Gastrocnemius medialis (tissue), 4 donors: ENCODE measurements around the gene NRL. TPM values are rescaled to one million over a fixed set of nuclear protein-coding genes. Genes with fewer than 3 reads are reported as not detected.

ENCODE experiments used
- ATAC-seq, 2 donors: fragments of 150-250 bp; one replicate each; pipeline ENCODE4 v1.9.1; 2016
- DNase-seq, 2 donors: peaks; one replicate each; pipeline ENCODE4 v3.0.0-alpha.2; 2019
- H3K27ac ChIP-seq, 4 donors: fragments of 200-600 bp; sonication (generic); 1 replicate in 1 of 4; 2 replicates in 3 of 4; pipeline ENCODE4 v1.5.1; 2016 to 2018; ENCODE audit warnings: mild to moderate bottlenecking in 2 of 4, moderate library complexity in 1 of 4
- H3K27me3 ChIP-seq, 3 donors: fragments of 200-600 bp; sonication (generic) in 2 of 3; 1 replicate in 1 of 3; 2 replicates in 2 of 3; pipeline versions ENCODE4 v1.5.1 to v1.6.0; 2016 to 2019; ENCODE audit warnings: mild to moderate bottlenecking in 1 of 3, moderate library complexity in 1 of 3
- H3K36me3 ChIP-seq, 2 donors: fragments of 200-600 bp; sonication (generic) in 1 of 2; one replicate each; pipeline ENCODE4 v1.5.1; 2017 to 2018
- H3K4me1 ChIP-seq, 2 donors: fragments of 200-600 bp; sonication (generic) in 1 of 2; one replicate each; pipeline ENCODE4 v1.5.1; 2016 to 2017; ENCODE audit warnings: mild to moderate bottlenecking in 2 of 2
- H3K4me3 ChIP-seq, 4 donors: fragments of 200-600 bp; sonication (generic) in 3 of 4; 1 replicate in 1 of 4; 2 replicates in 3 of 4; pipeline ENCODE4 v1.5.1; 2016 to 2019; ENCODE audit warnings: mild to moderate bottlenecking in 2 of 4
- H3K9me3 ChIP-seq, 3 donors: fragments of 200-600 bp; sonication (generic) in 2 of 3; 1 replicate in 1 of 3; 2 replicates in 2 of 3; pipeline ENCODE4 v1.5.1; 2016 to 2019
- CTCF ChIP-seq, 5 experiments: fragments of 450-650 bp in 3 of 5; fragments of 200-600 bp in 2 of 5; sonication (generic) in 2 of 5; IDR thresholded peaks in 4 of 5; conservative IDR thresholded peaks in 1 of 5; 1 replicate in 4 of 5; 2 replicates in 1 of 5; pipeline ENCODE4 v1.5.1; 2016 to 2019; ENCODE audit warnings: antibody characterized with exemption in 5 of 5, mild to moderate bottlenecking in 3 of 5, moderate library complexity in 3 of 5
- POLR2A ChIP-seq, 2 donors: fragments of 450-650 bp; IDR thresholded peaks; one replicate each; pipeline ENCODE4 v1.6.1; 2017; ENCODE audit warnings: antibody characterized with exemption in 2 of 2, mild to moderate bottlenecking in 2 of 2, moderate library complexity in 2 of 2
- in situ Hi-C, 4 donors: fragments of 200-750 bp; cut with MboI; loops; one replicate each; pipeline versions ENCODE4 v1.15.0 to v1.8.0; 2017; ENCODE audit warnings: low sequenced_read_pairs in 4 of 4
- intact Hi-C: fragments of 100-400 bp; cut with DNase I; formaldehyde crosslinking; loops from one replicate; pipeline ENCODE4 v1.15.1; 2023; ENCODE audit warnings: low total_unique reads
- total RNA-seq, 4 donors: library from RNA; depleted of rRNA; stranded (reverse); fragments of >200 nt; gene quantifications; one replicate each; pipeline versions ENCODE4 v1.1.0 to v1.2.3, GENCODE V29; 2016

The NRL gene
- total RNA-seq, 4 donors from 2014 or later = 0.82 to 4.5 (median 2.4) TPM

- DNase-seq (no peak), ATAC-seq (no peak)
- Histone ChIP-seq H3K9me3 (no peaks in the 10 kb centered on the region), H3K4me1 (no peaks in the 10 kb centered on the region), H3K36me3 (no peaks in the 10 kb centered on the region), H3K27ac (no peak within 1 kb of the TSS), H3K27me3 (peaks cover 17 to 19% (median 18%) of the 10 kb centered on the region in 3 donors), H3K4me3 (no peak within 1 kb of the TSS)
- in situ Hi-C loops (no loop called here), intact Hi-C loops (no loop called here)
- TF ChIP-seq POLR2A (IDR thresholded peaks at IDR 0.05) (no peak), CTCF (IDR thresholded peaks at IDR 0.05 in 4 of 5, conservative IDR thresholded peaks at IDR 0.05 in 1 of 5) (no peak)
Measured at GRCh38 chr14:24071144-24071697, 43.5 kb downstream of the NRL start, which contains the start of gene CPNE6. Gene CPNE6, plus strand, starts transcription at chr14:24071562. Its CDS starts 1,375 bp downstream, at chr14:24072937.

- Histone ChIP-seq H3K4me3 (no peak overlapping the region), H3K36me3 (no peaks in the 10 kb centered on the region), H3K27ac (no peak overlapping the region), H3K27me3 (peaks cover 17 to 19% (median 18%) of the 10 kb centered on the region in 3 donors), H3K4me1 (no peaks in the 10 kb centered on the region), H3K9me3 (no peaks in the 10 kb centered on the region)
- no peak for TF ChIP-seq POLR2A (IDR thresholded peaks at IDR 0.05)
- no peak for TF ChIP-seq CTCF (IDR thresholded peaks at IDR 0.05 in 4 of 5, conservative IDR thresholded peaks at IDR 0.05 in 1 of 5)
- no peak for DNase-seq
- intact Hi-C loops (no loop called here), in situ Hi-C loops (no loop called here)
- no peak for ATAC-seq
Measured at GRCh38 chr14:24070285-24071143, 44.2 kb downstream of the NRL start.

- DNase-seq (no peak), ATAC-seq (no peak)
- intact Hi-C loops = no loop called here
- H3K4me1 ChIP-seq = no peaks in the 10 kb centered on the region
- H3K4me3 ChIP-seq = no peak overlapping the region
- TF ChIP-seq CTCF (IDR thresholded peaks at IDR 0.05 in 4 of 5, conservative IDR thresholded peaks at IDR 0.05 in 1 of 5) (no peak), POLR2A (IDR thresholded peaks at IDR 0.05) (no peak)
- H3K27me3 ChIP-seq = peaks cover 17 to 19% (median 18%) of the 10 kb centered on the region in 3 donors
- H3K36me3 ChIP-seq = no peaks in the 10 kb centered on the region
- in situ Hi-C loops = no loop called here
- H3K9me3 ChIP-seq = no peaks in the 10 kb centered on the region
- no peak overlapping the region for H3K27ac ChIP-seq
Measured at GRCh38 chr14:24069411-24069735, 45.4 kb downstream of the NRL start.

GRCh38 chr14:24068711-24069410 is 45.9 kb downstream of the NRL start:
- Histone ChIP-seq H3K9me3 (no peaks in the 10 kb centered on the region), H3K27me3 (peaks cover 17 to 18% (median 17%) of the 10 kb centered on the region in 3 donors), H3K4me1 (no peaks in the 10 kb centered on the region), H3K36me3 (no peaks in the 10 kb centered on the region), H3K27ac (no peak overlapping the region), H3K4me3 (no peak overlapping the region)
- TF ChIP-seq POLR2A (IDR thresholded peaks at IDR 0.05) = no peak
- ATAC-seq (no peak), DNase-seq (no peak)
- in situ Hi-C loops (no loop called here), intact Hi-C loops (no loop called here)
